GM23338 (cell line): ENCODE results near the gene MAPK11. TPM values are rescaled to one million over a fixed set of nuclear protein-coding genes. Genes with fewer than 3 reads are reported as not detected.

Experiments used
- ATAC-seq: fragments of 200-7000 bp; cut with Tn5 transposase; 3 replicates; pipeline ENCODE4 v1.9.1; 2020
- DNase-seq: peaks from one replicate; pipeline ENCODE4 v3.0.0-alpha.2; 2015; ENCODE audit warnings: low spot score
- H2AFZ ChIP-seq: fragments of 200-600 bp; sonication (generic); 2 replicates; pipeline ENCODE4 v1.8.0; 2016; ENCODE audit warnings: antibody characterized with exemption, mild to moderate bottlenecking, moderate library complexity
- H3F3A ChIP-seq: fragments of 200-600 bp; sonication (generic); replicated peaks from 2 replicates; pipeline ENCODE4 v1.8.0; 2017; ENCODE audit warnings: antibody characterized with exemption, mixed run types, low read depth
- H3K27ac ChIP-seq: fragments of 200-600 bp; sonication (generic); 2 replicates; pipeline ENCODE4 v1.6.1; 2016; ENCODE audit warnings: low read depth
- H3K27me3 ChIP-seq: fragments of 200-600 bp; sonication (generic); 2 replicates; pipeline ENCODE4 v1.8.0; 2016; ENCODE audit warnings: mild to moderate bottlenecking, mixed run types, moderate library complexity; ENCODE audit not compliant: insufficient read depth
- H3K36me3 ChIP-seq: fragments of 200-600 bp; sonication (generic); 2 replicates; pipeline ENCODE4 v1.8.0; 2016; ENCODE audit warnings: mild to moderate bottlenecking; ENCODE audit not compliant: insufficient read depth
- H3K4me1 ChIP-seq: fragments of 200-600 bp; sonication (generic); 2 replicates; pipeline ENCODE4 v1.8.0; 2016; ENCODE audit warnings: mild to moderate bottlenecking, moderate library complexity; ENCODE audit not compliant: insufficient read depth
- H3K4me2 ChIP-seq: fragments of 200-600 bp; sonication (generic); 2 replicates; pipeline ENCODE4 v1.7.1; 2017; ENCODE audit warnings: mixed run types
- H3K4me3 ChIP-seq: fragments of 200-600 bp; sonication (generic); 2 replicates; pipeline ENCODE4 v1.6.1; 2016; ENCODE audit warnings: mixed run types
- H3K79me2 ChIP-seq: fragments of 200-600 bp; sonication (generic); replicated peaks from 2 replicates; pipeline ENCODE4 v1.8.0; 2017; ENCODE audit warnings: mild to moderate bottlenecking; ENCODE audit not compliant: insufficient read depth
- H3K9me2 ChIP-seq: fragments of 200-600 bp; sonication (generic); 2 replicates; pipeline ENCODE4 v1.8.0; 2017; ENCODE audit not compliant: insufficient read depth
- H4K20me1 ChIP-seq: fragments of 200-600 bp; sonication (generic); replicated peaks from 2 replicates; pipeline ENCODE4 v1.8.0; 2017; ENCODE audit warnings: mild to moderate bottlenecking; ENCODE audit not compliant: insufficient read depth
- H3K27ac Mint-ChIP-seq: 2 replicates; pipeline ENCODE4 v1.8.0; 2020; ENCODE audit warnings: inconsistent platforms, mild to moderate bottlenecking, moderate library complexity, mixed read lengths
- H3K27me3 Mint-ChIP-seq: 3 replicates; pipeline ENCODE4 v1.8.0; 2022; ENCODE audit warnings: low read depth, mild to moderate bottlenecking, moderate library complexity, mixed read lengths, inconsistent platforms; ENCODE audit not compliant: insufficient read depth, poor library complexity
- H3K36me3 Mint-ChIP-seq: 3 replicates; pipeline ENCODE4 v1.8.0; 2021; ENCODE audit warnings: low read depth, mild to moderate bottlenecking, inconsistent platforms, moderate library complexity, mixed read lengths
- H3K4me1 Mint-ChIP-seq: 3 replicates; pipeline ENCODE4 v1.8.0; 2020; ENCODE audit warnings: mild to moderate bottlenecking, inconsistent platforms, mixed read lengths
- H3K4me3 Mint-ChIP-seq: 3 replicates; pipeline ENCODE4 v1.8.0; 2021; ENCODE audit warnings: moderate library complexity, mild to moderate bottlenecking, inconsistent platforms, mixed read lengths
- H3K9me3 Mint-ChIP-seq: 3 replicates; pipeline ENCODE4 v1.8.0; 2020; ENCODE audit warnings: moderate library complexity, mild to moderate bottlenecking, inconsistent platforms, mixed read lengths
- CTCF ChIP-seq, 2 experiments: fragments of 200-600 bp in 1 of 2; sonication (generic) in 1 of 2; conservative IDR thresholded peaks; 2 replicates each; pipeline versions ENCODE4 v1.5.1 to v1.6.1; 2016 to 2017; ENCODE audit warnings: antibody characterized with exemption in 2 of 2, low read depth in 2 of 2, mild to moderate bottlenecking in 2 of 2, moderate library complexity in 1 of 2
- EZH2 ChIP-seq: fragments of 200-600 bp; sonication (generic); IDR thresholded peaks from one replicate; pipeline ENCODE4 v1.8.0; 2017; ENCODE audit warnings: antibody characterized with exemption, mild to moderate bottlenecking, low read depth; ENCODE audit not compliant: unreplicated experiment
- EZH2phosphoT487 ChIP-seq: fragments of 200-600 bp; sonication (generic); IDR thresholded peaks from one replicate; pipeline ENCODE4 v1.8.1; 2018; ENCODE audit warnings: antibody characterized with exemption; ENCODE audit not compliant: unreplicated experiment
- JUNB ChIP-seq: IDR thresholded peaks from one replicate; pipeline ENCODE4 v1.6.1; 2016; ENCODE audit warnings: antibody characterized with exemption; ENCODE audit not compliant: unreplicated experiment
- POLR2AphosphoS5 ChIP-seq: IDR thresholded peaks from 2 replicates; pipeline ENCODE4 v1.6.1; 2016; ENCODE audit warnings: antibody characterized with exemption, low read depth
- ZNF114 ChIP-seq: fragments of 250-450 bp; sonication (Bioruptor Pico); IDR thresholded peaks from 2 replicates; pipeline ENCODE4 v1.5.0; 2020; ENCODE audit warnings: mild to moderate bottlenecking, moderate library complexity
- polyA plus RNA-seq: library from polyadenylated mRNA; unstranded; fragments of >200 nt; fragmentation: Nextera tagmentation; extraction: Ambion mirVana; gene quantifications from 2 replicates; pipeline ENCODE4 v1.2.1, GENCODE V29; 2016
- total RNA-seq: library from RNA; depleted of rRNA; stranded (reverse); fragments of >200 nt; shearing (Covaris generic); gene quantifications from 2 replicates; pipeline ENCODE4 v1.2.3, GENCODE V29; 2014
- TF ChIP-seq, protein P1 (sequence below): IDR thresholded peaks from one replicate; pipeline ENCODE4 v1.6.1; 2018; ENCODE audit warnings: antibody characterized with exemption; ENCODE audit not compliant: unreplicated experiment
- TF ChIP-seq, protein P2 (sequence below): fragments of 250-450 bp; sonication (Bioruptor Pico); IDR thresholded peaks from 2 replicates; pipeline ENCODE4 v1.5.0; 2020; ENCODE audit warnings: mild to moderate bottlenecking, moderate library complexity

The MAPK11 gene
- total and polyA plus RNA-seq, 2 experiments from 2014 or later, result 0.34 to 1.9 TPM

- TF ChIP-seq POLR2AphosphoS5 (no peak), EZH2phosphoT487 (no peak), EZH2 (no peak), ZNF114 (CRISPR knock-in tag) (no peak), CTCF (conservative IDR thresholded peaks at IDR 0.05; ENCODE audit: low read depth in 2 of 2) (no peak), JUNB (no peak)
- TF ChIP-seq, protein P1, sequence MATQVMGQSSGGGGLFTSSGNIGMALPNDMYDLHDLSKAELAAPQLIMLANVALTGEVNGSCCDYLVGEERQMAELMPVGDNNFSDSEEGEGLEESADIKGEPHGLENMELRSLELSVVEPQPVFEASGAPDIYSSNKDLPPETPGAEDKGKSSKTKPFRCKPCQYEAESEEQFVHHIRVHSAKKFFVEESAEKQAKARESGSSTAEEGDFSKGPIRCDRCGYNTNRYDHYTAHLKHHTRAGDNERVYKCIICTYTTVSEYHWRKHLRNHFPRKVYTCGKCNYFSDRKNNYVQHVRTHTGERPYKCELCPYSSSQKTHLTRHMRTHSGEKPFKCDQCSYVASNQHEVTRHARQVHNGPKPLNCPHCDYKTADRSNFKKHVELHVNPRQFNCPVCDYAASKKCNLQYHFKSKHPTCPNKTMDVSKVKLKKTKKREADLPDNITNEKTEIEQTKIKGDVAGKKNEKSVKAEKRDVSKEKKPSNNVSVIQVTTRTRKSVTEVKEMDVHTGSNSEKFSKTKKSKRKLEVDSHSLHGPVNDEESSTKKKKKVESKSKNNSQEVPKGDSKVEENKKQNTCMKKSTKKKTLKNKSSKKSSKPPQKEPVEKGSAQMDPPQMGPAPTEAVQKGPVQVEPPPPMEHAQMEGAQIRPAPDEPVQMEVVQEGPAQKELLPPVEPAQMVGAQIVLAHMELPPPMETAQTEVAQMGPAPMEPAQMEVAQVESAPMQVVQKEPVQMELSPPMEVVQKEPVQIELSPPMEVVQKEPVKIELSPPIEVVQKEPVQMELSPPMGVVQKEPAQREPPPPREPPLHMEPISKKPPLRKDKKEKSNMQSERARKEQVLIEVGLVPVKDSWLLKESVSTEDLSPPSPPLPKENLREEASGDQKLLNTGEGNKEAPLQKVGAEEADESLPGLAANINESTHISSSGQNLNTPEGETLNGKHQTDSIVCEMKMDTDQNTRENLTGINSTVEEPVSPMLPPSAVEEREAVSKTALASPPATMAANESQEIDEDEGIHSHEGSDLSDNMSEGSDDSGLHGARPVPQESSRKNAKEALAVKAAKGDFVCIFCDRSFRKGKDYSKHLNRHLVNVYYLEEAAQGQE, result no peak
- TF ChIP-seq, protein P2, sequence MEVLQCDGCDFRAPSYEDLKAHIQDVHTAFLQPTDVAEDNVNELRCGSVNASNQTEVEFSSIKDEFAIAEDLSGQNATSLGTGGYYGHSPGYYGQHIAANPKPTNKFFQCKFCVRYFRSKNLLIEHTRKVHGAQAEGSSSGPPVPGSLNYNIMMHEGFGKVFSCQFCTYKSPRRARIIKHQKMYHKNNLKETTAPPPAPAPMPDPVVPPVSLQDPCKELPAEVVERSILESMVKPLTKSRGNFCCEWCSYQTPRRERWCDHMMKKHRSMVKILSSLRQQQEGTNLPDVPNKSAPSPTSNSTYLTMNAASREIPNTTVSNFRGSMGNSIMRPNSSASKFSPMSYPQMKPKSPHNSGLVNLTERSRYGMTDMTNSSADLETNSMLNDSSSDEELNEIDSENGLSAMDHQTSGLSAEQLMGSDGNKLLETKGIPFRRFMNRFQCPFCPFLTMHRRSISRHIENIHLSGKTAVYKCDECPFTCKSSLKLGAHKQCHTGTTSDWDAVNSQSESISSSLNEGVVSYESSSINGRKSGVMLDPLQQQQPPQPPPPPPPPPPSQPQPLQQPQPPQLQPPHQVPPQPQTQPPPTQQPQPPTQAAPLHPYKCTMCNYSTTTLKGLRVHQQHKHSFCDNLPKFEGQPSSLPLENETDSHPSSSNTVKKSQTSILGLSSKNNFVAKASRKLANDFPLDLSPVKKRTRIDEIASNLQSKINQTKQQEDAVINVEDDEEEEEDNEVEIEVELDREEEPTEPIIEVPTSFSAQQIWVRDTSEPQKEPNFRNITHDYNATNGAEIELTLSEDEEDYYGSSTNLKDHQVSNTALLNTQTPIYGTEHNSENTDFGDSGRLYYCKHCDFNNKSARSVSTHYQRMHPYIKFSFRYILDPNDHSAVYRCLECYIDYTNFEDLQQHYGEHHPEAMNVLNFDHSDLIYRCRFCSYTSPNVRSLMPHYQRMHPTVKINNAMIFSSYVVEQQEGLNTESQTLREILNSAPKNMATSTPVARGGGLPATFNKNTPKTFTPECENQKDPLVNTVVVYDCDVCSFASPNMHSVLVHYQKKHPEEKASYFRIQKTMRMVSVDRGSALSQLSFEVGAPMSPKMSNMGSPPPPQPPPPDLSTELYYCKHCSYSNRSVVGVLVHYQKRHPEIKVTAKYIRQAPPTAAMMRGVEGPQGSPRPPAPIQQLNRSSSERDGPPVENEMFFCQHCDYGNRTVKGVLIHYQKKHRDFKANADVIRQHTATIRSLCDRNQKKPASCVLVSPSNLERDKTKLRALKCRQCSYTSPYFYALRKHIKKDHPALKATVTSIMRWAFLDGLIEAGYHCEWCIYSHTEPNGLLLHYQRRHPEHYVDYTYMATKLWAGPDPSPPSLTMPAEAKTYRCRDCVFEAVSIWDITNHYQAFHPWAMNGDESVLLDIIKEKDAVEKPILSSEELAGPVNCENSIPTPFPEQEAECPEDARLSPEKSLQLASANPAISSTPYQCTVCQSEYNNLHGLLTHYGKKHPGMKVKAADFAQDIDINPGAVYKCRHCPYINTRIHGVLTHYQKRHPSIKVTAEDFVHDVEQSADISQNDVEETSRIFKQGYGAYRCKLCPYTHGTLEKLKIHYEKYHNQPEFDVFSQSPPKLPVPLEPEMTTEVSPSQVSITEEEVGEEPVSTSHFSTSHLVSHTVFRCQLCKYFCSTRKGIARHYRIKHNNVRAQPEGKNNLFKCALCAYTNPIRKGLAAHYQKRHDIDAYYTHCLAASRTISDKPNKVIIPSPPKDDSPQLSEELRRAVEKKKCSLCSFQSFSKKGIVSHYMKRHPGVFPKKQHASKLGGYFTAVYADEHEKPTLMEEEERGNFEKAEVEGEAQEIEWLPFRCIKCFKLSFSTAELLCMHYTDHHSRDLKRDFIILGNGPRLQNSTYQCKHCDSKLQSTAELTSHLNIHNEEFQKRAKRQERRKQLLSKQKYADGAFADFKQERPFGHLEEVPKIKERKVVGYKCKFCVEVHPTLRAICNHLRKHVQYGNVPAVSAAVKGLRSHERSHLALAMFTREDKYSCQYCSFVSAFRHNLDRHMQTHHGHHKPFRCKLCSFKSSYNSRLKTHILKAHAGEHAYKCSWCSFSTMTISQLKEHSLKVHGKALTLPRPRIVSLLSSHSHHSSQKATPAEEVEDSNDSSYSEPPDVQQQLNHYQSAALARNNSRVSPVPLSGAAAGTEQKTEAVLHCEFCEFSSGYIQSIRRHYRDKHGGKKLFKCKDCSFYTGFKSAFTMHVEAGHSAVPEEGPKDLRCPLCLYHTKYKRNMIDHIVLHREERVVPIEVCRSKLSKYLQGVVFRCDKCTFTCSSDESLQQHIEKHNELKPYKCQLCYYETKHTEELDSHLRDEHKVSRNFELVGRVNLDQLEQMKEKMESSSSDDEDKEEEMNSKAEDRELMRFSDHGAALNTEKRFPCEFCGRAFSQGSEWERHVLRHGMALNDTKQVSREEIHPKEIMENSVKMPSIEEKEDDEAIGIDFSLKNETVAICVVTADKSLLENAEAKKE, result no peak
- no peaks in the 10 kb centered on the region for H3K9me3 Mint-ChIP-seq
- H3K27me3 Mint-ChIP-seq, result peaks cover 12% of the 10 kb centered on the region
- H3K9me2 ChIP-seq, result no peaks in the 10 kb centered on the region
- peak overlapping the region; percentile 86; the same call in 1 of the 2 replicates for H3K4me3 ChIP-seq
- peaks cover 10% of the 10 kb centered on the region for H3K4me1 Mint-ChIP-seq
- peaks cover 6% of the 10 kb centered on the region for H3F3A ChIP-seq
- H3K4me1 ChIP-seq, result peaks cover 4% of the 10 kb centered on the region; the same call in 1 of the 2 replicates
- H3K4me3 Mint-ChIP-seq, result peak overlapping the region; percentile 83; the same call in 2 of the 3 replicates
- H3K27me3 ChIP-seq, result no peaks in the 10 kb centered on the region
- ATAC-seq, result no peak
- peak overlapping the region; percentile 96; the same call in 1 of the 2 replicates for H3K4me2 ChIP-seq
- peaks cover 11% of the 10 kb centered on the region; the same call in 2 of the 3 replicates for H3K36me3 Mint-ChIP-seq
- H4K20me1 ChIP-seq, result peaks cover 3% of the 10 kb centered on the region; the same call in 1 of the 2 replicates
- H3K27ac Mint-ChIP-seq, result no peak overlapping the region
- H3K36me3 ChIP-seq, result no peaks in the 10 kb centered on the region
- H2AFZ ChIP-seq, result no peak overlapping the region
- H3K27ac ChIP-seq, result no peak overlapping the region
- peaks cover under 1% of the 10 kb centered on the region for H3K79me2 ChIP-seq
- DNase-seq, result no peak
These were observed 20.6 kb downstream of the MAPK11 start for GRCh38 chr22:50249341-50250248.
